ENCODE data around the gene ATP2B3.

GRCh38 chrX:153502131-153502530 lies 15.3 kb upstream of the ATP2B3 start:
- no peak for TF ChIP-seq CTCF (IDR thresholded peaks at IDR 0.05; ENCODE audit: poor library complexity, severe bottlenecking)
- TF ChIP-seq TAF1 (IDR thresholded peaks at IDR 0.05; ENCODE audit: low read depth): no peak
- no peak for TF ChIP-seq EP300 (conservative IDR thresholded peaks at IDR 0.05; ENCODE audit: poor library complexity, severe bottlenecking)
- no peak for TF ChIP-seq REST (IDR thresholded peaks at IDR 0.05; ENCODE audit: borderline replicate concordance)
- TF ChIP-seq EZH2 (IDR thresholded peaks at IDR 0.05; ENCODE audit: borderline replicate concordance, insufficient read depth, low read length, poor library complexity, severe bottlenecking): no peak
- no peak for TF ChIP-seq MXI1 (conservative IDR thresholded peaks at IDR 0.05; ENCODE audit: poor library complexity, severe bottlenecking)

Measured in neural cell (in vitro differentiated cells).